Measurements from ENCODE around the gene FCGR3A. TPM values are rescaled to one million over a fixed set of nuclear protein-coding genes. Genes with fewer than 3 reads are reported as not detected.
"Not testable (repeated sequence)": the region's sequence is repeated elsewhere in the genome, so short reads cannot be mapped to it uniquely, and the experiment has no call there.

The FCGR3A gene
- total RNA-seq, 1 donor from 2014 or later, result 112 TPM

DNA sequence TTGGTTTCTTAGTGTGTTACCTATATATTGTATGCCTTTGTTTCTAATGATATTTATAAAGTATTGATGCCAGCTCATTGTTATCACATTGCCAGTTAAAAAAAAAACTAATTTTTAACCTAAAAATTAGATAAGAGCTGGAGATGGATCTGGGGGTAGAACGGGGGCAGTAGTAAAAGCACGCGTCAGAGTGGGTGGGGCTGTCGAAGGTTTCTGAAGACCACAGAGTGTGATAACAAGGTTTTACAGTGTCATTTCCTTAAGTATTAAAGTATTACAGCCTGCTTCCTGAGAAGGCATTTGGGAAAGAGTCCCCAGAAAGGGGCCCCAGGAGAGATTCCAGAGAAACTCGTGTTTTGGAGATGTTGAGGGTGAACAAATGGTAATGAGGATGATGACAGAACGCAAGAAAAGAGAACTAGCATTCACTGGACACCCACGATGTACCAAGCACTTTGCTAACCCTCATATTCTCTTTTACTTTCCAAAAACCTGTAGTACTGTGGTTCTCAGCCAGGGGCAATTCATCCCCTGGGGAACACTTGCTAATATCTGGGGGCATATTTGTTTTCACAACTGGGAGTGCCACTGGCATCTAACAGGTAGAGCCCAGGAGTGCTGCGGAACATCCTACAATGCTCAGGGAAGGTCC is 30.4 kb upstream of the FCGR3A start:
- H3K36me3 ChIP-seq; H3K9me3 ChIP-seq; DNase-seq; intact Hi-C loops (cut with DNase I); H3K27me3 ChIP-seq; H3K4me1 ChIP-seq; H3K27ac ChIP-seq; H3K4me3 ChIP-seq: not testable (repeated sequence)
- peak; percentile 52 for ATAC-seq

DNA sequence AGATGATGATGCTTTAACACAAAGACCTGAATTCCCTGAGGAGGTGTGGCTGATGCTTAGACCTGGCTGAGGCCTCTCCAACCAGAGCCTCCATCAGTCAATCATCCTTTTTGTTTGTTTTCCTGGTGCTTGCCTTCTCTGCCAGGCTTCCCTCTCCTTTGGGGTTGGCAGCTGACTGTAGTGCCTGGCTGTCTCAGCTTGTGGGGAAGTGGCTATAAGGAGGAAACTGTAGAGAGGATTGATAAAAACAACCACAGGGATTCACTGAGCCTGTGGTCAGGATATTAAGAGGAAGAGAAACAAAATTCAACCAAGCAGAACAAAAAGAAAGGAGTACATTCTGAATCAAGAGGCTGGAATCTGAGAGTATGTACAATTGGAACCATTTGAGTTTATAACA is 27.1 kb upstream of the FCGR3A start:
- H3K4me3 ChIP-seq; DNase-seq; H3K9me3 ChIP-seq; H3K27me3 ChIP-seq; intact Hi-C loops (cut with DNase I); H3K27ac ChIP-seq; H3K4me1 ChIP-seq; H3K36me3 ChIP-seq: not testable (repeated sequence)
- ATAC-seq, result peak; percentile 89

DNA sequence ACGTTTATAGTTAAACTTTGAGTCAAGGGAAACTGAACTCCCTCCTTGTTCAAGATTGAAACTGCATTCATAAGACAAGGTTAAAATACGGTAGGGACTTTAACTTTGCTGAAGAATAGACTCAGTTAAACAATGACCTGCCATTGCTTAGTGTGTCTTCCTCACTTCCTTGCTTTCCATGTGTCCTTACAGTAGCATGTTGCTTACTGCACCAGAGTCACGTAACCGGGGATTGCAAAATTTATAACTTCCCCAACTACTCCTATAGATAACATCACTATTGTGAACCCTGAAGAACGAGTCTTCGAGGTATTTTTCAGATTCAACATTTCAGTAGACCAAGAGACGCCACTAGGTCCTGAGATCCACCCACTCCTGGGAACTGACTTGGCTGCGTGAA is 22.1 kb upstream of the FCGR3A start:
- intact Hi-C loops (cut with DNase I); H3K36me3 ChIP-seq; DNase-seq; H3K4me3 ChIP-seq; H3K27ac ChIP-seq; H3K9me3 ChIP-seq; H3K27me3 ChIP-seq; H3K4me1 ChIP-seq: not testable (repeated sequence)
- ATAC-seq, result peak; percentile 87

DNA sequence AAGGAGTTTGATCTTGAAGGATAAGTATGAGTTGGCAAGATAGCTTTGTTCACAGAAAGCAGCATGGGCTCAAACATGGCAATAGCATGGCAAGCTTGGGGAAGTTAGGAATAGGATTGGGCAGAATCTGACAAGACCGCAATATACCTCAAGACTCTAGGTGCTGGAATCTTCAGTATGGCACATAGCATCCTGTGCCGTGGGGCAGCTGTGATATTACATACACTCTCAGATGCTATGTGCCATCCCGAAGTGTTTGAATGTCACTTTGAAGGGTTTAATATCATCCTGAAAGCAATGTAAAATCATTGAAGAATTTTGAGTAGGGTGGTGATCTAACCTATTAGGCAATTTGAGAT is 17.0 kb upstream of the FCGR3A start:
- H3K4me3 ChIP-seq; H3K4me1 ChIP-seq; DNase-seq; ATAC-seq; intact Hi-C loops (cut with DNase I); H3K27me3 ChIP-seq; H3K9me3 ChIP-seq; H3K27ac ChIP-seq; H3K36me3 ChIP-seq: not testable (repeated sequence)

DNA sequence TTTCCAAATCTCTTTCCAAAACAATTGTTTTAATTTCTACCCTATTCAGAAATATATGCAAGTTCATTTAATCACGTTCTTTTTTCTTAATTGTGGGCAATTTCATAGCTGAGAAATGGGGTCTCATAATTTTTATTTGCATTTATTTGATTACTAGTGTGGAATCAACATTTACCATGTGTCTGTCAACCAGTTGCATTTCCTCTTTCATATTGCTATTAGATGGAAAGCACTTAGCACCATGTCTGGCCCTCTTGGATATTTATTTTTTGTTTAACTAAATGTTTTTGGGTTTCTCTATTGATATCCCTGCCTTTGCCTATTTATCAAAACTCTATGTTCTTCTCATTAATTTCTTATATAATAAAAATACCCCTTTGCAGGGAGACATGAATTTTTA is 13.9 kb upstream of the FCGR3A start:
- H3K4me3 ChIP-seq; intact Hi-C loops (cut with DNase I); H3K9me3 ChIP-seq; H3K36me3 ChIP-seq; H3K27ac ChIP-seq; ATAC-seq; H3K4me1 ChIP-seq; DNase-seq; H3K27me3 ChIP-seq: not testable (repeated sequence)

DNA sequence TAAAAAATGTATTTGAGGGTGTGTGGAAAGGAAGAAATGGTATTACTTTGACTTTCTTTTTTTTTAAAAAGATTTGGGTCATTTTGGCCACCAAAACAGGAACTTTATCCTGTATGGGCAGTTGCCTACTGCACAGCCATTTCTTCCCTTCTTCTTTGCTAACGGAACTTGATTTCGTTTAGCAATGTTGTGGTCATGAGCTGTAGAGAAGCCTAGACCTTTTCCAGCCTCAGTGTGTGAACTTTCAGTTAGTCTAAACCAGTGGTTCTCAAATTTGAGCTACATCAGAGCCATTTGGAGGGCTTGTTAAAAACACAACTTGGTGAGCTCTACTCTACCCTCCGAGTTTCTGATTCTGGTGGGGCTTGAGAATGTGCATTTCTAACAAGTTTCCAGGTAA is 12.8 kb upstream of the FCGR3A start:
- H3K27me3 ChIP-seq; H3K9me3 ChIP-seq; H3K36me3 ChIP-seq; intact Hi-C loops (cut with DNase I); H3K4me1 ChIP-seq; DNase-seq; H3K4me3 ChIP-seq; H3K27ac ChIP-seq: not testable (repeated sequence)
- peak; percentile 83 for ATAC-seq

DNA sequence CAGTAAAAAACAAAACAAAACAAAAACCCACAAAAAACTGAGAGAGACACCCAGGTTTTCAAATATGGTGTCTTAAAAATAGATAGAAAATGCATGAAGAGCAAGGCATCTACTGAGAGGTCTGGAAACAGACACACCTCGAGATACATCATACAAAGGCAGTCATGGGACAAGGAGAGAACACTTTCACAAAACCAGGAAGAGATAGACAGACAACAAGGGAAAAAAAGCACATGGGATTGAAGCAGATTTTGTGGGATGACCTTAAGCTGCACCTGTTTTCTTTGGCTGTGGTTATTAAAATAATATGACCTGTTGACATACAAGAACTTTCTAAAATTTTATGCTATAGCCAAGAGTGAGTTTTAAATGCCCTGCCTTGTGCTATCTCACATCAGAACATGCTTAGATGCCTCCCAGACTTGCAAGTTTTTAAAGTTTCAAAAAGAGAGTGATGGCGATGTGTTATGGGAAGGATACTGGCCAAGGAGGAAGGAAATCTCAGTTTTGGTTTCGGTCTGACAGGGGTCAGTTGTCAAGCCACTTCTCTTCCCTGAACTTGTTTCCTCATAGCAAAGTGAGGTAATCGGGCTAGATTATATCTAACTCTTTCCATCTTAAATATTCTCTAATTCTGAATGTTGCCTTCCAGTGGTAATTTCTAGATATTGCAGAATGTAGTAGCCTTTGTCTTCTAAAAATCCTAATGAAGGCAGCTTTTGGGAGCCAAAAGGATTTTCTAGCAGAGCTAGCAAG is 11.5 kb upstream of the FCGR3A start:
- H3K4me1 ChIP-seq; H3K27me3 ChIP-seq; H3K36me3 ChIP-seq; H3K27ac ChIP-seq; H3K4me3 ChIP-seq; intact Hi-C loops (cut with DNase I); H3K9me3 ChIP-seq; DNase-seq: not testable (repeated sequence)
- ATAC-seq, result peak; percentile 90
- TF ChIP-seq, protein P1, sequence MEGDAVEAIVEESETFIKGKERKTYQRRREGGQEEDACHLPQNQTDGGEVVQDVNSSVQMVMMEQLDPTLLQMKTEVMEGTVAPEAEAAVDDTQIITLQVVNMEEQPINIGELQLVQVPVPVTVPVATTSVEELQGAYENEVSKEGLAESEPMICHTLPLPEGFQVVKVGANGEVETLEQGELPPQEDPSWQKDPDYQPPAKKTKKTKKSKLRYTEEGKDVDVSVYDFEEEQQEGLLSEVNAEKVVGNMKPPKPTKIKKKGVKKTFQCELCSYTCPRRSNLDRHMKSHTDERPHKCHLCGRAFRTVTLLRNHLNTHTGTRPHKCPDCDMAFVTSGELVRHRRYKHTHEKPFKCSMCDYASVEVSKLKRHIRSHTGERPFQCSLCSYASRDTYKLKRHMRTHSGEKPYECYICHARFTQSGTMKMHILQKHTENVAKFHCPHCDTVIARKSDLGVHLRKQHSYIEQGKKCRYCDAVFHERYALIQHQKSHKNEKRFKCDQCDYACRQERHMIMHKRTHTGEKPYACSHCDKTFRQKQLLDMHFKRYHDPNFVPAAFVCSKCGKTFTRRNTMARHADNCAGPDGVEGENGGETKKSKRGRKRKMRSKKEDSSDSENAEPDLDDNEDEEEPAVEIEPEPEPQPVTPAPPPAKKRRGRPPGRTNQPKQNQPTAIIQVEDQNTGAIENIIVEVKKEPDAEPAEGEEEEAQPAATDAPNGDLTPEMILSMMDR (IDR thresholded peaks at IDR 0.05), result peak; percentile 31

DNA sequence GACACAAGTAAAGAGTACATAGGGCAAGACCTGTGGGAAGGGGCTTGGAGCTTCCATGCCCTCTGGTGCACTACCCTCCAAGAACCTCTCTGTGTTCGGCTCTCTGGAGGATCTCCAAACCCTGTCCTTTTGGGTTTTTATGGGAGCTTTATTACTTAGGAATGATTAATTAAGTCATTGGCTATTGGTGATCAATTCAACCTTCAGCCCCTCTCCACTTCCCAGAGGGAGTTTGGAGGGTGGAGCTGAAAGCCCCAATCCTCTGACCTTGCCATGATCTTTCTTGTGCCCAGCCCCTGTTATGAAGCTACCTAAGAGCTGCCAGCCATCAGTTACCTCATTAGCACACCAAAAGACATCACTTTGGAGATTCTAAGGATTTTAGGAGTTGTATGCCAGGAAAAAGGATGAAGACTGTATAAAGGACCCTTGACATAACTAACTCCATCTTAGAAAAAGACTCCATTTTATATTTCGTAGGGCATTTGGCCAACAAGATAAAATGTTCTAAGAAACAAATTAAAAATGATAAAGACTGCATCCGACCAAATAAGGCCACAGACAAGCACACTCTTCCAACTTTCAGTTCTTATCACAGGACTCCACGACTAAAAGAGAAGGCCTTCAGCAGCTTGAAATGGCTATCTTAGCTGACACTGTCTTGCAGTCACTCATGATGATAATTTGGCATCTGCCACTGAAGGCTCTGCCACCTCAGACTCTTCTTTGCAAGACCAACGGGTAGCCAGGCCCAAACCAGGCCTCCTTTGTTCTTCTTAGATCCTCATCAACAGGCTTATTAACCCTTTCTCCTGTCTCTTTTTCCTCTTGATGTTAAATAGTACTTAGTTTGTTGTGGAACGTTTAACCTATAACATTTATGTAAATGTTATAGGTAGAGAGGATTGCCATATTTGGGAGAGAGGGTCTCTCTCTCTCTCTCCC is 8.2 kb upstream of the FCGR3A start:
- ATAC-seq; intact Hi-C loops (cut with DNase I); H3K4me1 ChIP-seq; H3K4me3 ChIP-seq; H3K9me3 ChIP-seq; H3K36me3 ChIP-seq; H3K27ac ChIP-seq; H3K27me3 ChIP-seq; DNase-seq: not testable (repeated sequence)

DNA sequence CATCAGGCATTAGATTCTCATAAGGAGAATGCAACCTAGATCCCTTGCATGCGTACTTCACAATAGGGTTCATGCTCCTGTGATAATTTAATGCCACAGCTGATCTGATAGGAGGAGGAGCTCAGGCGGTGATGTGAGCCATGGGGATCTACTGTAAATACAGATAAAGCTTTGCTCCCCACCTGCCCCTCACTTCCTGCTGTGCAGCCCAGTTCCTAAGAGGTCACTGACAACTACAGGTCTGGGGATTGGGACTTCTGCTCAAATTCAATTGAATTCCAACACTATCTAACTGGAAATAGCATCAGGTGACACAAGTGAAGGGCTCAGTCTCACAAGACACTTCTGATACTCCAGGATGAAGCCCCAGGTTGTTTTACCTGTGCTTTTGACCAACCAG is 7.4 kb upstream of the FCGR3A start:
- H3K36me3 ChIP-seq; intact Hi-C loops (cut with DNase I); H3K4me1 ChIP-seq; DNase-seq; H3K27me3 ChIP-seq; H3K4me3 ChIP-seq; H3K27ac ChIP-seq; ATAC-seq; H3K9me3 ChIP-seq: not testable (repeated sequence)

DNA sequence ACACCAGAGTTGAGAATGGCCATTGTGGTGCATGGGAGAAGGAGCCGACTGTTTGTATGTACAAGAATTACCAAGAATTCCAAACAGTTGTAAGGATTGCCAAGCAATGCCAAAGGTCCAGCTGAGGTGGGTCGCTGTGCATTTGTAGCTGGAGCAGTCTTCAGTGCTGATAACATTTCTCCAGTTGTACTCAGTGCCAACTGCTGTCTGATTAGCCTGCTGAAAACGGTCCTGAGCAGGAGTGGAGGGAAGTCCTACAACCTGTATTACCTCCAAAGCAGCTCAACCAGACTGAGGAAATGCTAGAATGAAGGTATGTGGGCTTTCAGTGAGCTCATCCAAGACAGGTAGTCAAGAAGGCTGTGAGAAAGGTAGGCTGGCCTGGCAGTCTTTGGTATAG is 6.5 kb upstream of the FCGR3A start:
- H3K36me3 ChIP-seq; intact Hi-C loops (cut with DNase I); H3K4me1 ChIP-seq; H3K27me3 ChIP-seq; DNase-seq; ATAC-seq; H3K9me3 ChIP-seq; H3K4me3 ChIP-seq; H3K27ac ChIP-seq: not testable (repeated sequence)

DNA sequence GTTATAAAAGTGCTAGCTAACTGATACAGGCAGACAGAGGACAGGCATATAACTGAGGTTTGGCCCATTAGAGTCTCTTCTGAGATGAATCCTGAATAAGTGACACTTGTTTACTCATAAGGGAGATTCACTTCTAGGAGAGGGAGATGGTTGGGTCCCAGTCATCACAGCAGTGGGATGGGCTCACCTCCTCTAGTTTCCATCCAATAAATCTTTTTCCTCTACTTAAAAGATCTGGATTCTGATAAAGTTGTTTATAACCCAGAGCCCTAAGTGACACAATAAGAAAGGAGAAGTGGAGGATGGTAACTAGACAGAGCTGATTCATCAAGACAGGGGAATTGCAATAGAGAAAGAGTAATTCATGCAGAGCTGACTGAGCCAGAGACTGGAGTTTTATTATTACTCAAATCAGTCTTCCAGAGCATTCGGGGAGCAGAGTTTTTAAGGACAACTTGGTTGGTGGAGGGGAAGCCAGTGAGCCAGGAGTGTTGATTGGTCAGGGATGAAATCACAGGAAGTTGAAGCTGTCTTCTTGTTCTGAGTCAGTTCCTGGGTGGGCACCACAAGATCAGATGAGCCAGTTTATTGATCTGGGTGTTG is 5.3 kb upstream of the FCGR3A start:
- H3K9me3 ChIP-seq; DNase-seq; H3K4me1 ChIP-seq; H3K4me3 ChIP-seq; H3K27me3 ChIP-seq; H3K36me3 ChIP-seq; intact Hi-C loops (cut with DNase I): not testable (repeated sequence)
- peak overlapping the region; percentile 58 for H3K27ac ChIP-seq
- ATAC-seq, result peak; percentile 76

DNA sequence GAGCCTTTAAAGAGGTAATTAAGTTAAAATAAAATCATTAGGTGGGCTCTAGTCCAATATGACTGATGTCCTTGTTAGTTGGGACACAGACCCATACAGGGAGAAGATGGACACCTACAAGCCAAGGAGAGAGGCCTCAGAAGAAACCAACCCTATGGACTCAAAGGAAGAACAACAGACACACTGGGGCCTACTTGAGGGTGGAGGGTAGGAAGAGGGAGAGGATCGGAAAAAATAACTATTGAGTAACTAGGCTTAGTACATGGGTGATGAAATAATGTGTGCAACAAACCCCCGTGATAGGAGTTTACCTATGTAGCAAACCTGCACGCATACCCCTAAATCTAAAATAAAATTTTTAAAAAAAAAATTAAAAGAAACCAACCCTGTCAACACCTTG is 4.7 kb upstream of the FCGR3A start:
- H3K27me3 ChIP-seq; H3K4me1 ChIP-seq; H3K4me3 ChIP-seq; intact Hi-C loops (cut with DNase I); H3K36me3 ChIP-seq; H3K9me3 ChIP-seq; DNase-seq: not testable (repeated sequence)
- ATAC-seq, result peak; percentile 38
- peak overlapping the region; percentile 58 for H3K27ac ChIP-seq
